ENCODE results near the gene MAMSTR.

MAMSTR gene

DNA sequence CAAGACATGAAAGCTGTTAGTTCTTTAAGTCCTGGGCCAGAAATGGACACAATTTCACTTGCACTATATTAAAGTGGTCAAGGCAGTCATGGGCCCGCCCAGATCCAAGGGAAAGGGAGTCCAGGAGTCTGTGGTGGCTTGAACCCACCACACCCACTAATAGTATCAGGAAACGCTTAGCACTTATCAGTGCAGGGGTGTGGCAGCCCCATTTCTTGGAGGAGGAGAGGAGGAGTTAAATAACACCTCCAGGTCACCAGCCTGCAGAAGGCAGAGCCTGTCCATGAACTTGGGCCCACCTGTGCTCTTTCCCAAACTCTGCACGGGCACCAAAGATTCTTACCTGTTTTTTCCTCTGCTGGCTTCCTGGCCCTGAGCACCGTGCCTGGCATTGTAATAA, 41.3 kb downstream of the MAMSTR start:
- Histone ChIP-seq H3K27ac (ENCODE audit: poor library complexity, severe bottlenecking) (no peak overlapping the region), H3K4me1 (ENCODE audit: insufficient read depth, poor library complexity, severe bottlenecking) (no peaks in the 10 kb centered on the region), H3K27me3 (ENCODE audit: insufficient read depth, poor library complexity, severe bottlenecking) (no peaks in the 10 kb centered on the region), H3K4me3 (ENCODE audit: severe bottlenecking) (no peak overlapping the region), H3K9me3 (ENCODE audit: severe bottlenecking) (no peaks in the 10 kb centered on the region), H3K36me3 (ENCODE audit: low read depth) (no peaks in the 10 kb centered on the region)
- ATAC-seq (ENCODE audit: low read depth) = no peak
- TF ChIP-seq, protein P1, sequence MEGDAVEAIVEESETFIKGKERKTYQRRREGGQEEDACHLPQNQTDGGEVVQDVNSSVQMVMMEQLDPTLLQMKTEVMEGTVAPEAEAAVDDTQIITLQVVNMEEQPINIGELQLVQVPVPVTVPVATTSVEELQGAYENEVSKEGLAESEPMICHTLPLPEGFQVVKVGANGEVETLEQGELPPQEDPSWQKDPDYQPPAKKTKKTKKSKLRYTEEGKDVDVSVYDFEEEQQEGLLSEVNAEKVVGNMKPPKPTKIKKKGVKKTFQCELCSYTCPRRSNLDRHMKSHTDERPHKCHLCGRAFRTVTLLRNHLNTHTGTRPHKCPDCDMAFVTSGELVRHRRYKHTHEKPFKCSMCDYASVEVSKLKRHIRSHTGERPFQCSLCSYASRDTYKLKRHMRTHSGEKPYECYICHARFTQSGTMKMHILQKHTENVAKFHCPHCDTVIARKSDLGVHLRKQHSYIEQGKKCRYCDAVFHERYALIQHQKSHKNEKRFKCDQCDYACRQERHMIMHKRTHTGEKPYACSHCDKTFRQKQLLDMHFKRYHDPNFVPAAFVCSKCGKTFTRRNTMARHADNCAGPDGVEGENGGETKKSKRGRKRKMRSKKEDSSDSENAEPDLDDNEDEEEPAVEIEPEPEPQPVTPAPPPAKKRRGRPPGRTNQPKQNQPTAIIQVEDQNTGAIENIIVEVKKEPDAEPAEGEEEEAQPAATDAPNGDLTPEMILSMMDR (IDR thresholded peaks at IDR 0.05; ENCODE audit: poor library complexity, severe bottlenecking) = no peak
- no peak for DNase-seq (ENCODE audit: low spot score)

DNA sequence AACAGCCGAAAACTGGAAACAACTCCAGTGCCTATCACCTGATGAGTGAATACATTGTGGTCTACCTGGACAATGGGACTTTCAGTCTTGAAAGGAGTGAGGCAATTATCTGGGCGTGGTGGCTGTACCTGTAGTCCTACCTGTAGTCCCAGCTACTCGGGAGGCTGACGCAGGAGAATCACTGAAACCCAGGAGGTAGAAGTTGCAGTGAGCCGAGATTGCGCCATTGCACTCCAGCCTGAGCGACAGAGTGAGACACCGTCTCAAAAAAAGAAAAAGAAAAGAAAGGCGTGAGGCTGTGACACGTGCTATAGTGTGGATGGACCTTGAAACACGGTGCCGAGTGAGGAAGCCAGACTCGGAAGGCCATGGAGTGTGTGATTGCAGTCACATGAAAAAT, 42.6 kb downstream of the MAMSTR start:
- TF ChIP-seq, protein P1 (IDR thresholded peaks at IDR 0.05; ENCODE audit: poor library complexity, severe bottlenecking) = no peak
- H3K27ac ChIP-seq (ENCODE audit: poor library complexity, severe bottlenecking) = no peak overlapping the region
- no peak for ATAC-seq (ENCODE audit: low read depth)
- no peak overlapping the region for H3K4me3 ChIP-seq (ENCODE audit: severe bottlenecking)
- H3K36me3 ChIP-seq (ENCODE audit: low read depth) = no peaks in the 10 kb centered on the region
- H3K9me3 ChIP-seq (ENCODE audit: severe bottlenecking) = no peaks in the 10 kb centered on the region
- no peak for DNase-seq (ENCODE audit: low spot score)
- H3K27me3 ChIP-seq (ENCODE audit: insufficient read depth, poor library complexity, severe bottlenecking) = no peaks in the 10 kb centered on the region
- H3K4me1 ChIP-seq (ENCODE audit: insufficient read depth, poor library complexity, severe bottlenecking) = no peaks in the 10 kb centered on the region

DNA sequence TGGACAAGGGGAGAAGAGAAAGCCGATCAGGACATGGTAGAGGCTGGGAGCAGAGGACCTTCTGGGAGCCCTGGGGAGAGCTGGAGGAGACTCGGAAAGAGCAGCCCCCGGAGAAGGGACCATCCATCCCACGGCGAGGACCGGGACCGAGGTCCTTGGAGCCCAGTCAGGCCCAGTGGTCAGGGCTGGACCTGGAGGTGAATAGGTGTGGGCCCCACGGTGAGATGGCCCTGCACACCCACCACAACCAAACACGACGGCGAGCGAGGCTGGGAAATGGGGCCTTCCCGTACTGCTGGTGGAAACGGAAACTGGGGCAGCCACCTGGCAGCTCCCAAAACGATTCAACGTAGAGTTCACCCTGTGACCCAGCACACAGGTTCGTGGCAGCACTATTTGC, 43.0 kb downstream of the MAMSTR start:
- Histone ChIP-seq H3K4me3 (ENCODE audit: severe bottlenecking) (no peak overlapping the region), H3K27me3 (ENCODE audit: insufficient read depth, poor library complexity, severe bottlenecking) (no peaks in the 10 kb centered on the region), H3K27ac (ENCODE audit: poor library complexity, severe bottlenecking) (no peak overlapping the region), H3K4me1 (ENCODE audit: insufficient read depth, poor library complexity, severe bottlenecking) (no peaks in the 10 kb centered on the region), H3K36me3 (ENCODE audit: low read depth) (no peaks in the 10 kb centered on the region), H3K9me3 (ENCODE audit: severe bottlenecking) (no peaks in the 10 kb centered on the region)
- DNase-seq (ENCODE audit: low spot score) (no peak), ATAC-seq (ENCODE audit: low read depth) (no peak)
- TF ChIP-seq, protein P1 (IDR thresholded peaks at IDR 0.05; ENCODE audit: poor library complexity, severe bottlenecking) = no peak

DNA sequence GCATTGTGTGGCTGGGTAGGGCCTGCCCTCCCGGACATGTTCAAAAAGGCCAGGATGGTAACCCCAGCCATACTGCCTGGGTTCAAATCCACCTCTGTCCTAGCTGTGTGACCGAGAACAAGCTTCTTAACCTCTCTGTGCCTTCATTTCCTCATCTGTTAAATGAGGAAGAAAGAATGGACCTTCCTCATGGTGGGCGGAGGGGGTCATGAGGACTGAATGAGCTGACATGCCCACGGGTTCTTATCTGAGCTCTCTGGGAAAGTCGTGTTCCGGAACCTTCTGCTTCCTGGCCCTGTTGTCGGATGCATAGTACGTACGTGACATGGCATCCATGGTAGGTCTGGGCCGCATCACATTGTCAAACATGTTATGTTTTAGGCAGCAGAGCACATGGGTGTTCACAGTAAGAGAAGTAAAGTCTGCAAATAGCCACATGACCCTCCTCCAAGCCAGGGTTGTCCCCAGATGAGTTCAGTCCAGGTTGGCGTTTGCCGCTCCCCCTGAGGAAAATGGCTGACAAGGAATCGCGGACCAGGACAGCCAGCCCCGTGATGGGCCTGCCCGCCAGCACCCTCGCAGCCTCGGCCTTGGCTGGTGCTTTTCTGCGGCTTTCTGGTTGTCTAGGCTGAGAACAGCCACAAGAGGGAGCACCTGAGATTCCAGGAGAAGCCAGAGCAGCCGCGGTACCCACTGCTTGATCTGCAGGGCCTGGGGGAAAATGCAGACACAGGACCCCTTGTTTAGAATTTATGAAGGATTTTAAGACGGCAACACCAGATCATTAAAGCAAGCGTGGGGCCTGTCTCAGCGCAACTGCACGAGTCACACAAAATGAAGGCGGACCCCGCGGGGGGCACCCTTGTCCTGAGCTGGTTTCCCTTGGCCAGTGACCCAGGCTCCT, 44.4 kb downstream of the MAMSTR start:
- no peak overlapping the region for H3K27ac ChIP-seq (ENCODE audit: poor library complexity, severe bottlenecking)
- no peak for DNase-seq (ENCODE audit: low spot score)
- peak; percentile 81 for ATAC-seq (ENCODE audit: low read depth)
- H3K4me1 ChIP-seq (ENCODE audit: insufficient read depth, poor library complexity, severe bottlenecking) = no peaks in the 10 kb centered on the region
- H3K36me3 ChIP-seq (ENCODE audit: low read depth) = no peaks in the 10 kb centered on the region
- TF ChIP-seq, protein P1 (IDR thresholded peaks at IDR 0.05; ENCODE audit: poor library complexity, severe bottlenecking) = peak; percentile 90
- H3K4me3 ChIP-seq (ENCODE audit: severe bottlenecking) = no peak overlapping the region
- no peaks in the 10 kb centered on the region for H3K9me3 ChIP-seq (ENCODE audit: severe bottlenecking)
- H3K27me3 ChIP-seq (ENCODE audit: insufficient read depth, poor library complexity, severe bottlenecking) = no peaks in the 10 kb centered on the region

DNA sequence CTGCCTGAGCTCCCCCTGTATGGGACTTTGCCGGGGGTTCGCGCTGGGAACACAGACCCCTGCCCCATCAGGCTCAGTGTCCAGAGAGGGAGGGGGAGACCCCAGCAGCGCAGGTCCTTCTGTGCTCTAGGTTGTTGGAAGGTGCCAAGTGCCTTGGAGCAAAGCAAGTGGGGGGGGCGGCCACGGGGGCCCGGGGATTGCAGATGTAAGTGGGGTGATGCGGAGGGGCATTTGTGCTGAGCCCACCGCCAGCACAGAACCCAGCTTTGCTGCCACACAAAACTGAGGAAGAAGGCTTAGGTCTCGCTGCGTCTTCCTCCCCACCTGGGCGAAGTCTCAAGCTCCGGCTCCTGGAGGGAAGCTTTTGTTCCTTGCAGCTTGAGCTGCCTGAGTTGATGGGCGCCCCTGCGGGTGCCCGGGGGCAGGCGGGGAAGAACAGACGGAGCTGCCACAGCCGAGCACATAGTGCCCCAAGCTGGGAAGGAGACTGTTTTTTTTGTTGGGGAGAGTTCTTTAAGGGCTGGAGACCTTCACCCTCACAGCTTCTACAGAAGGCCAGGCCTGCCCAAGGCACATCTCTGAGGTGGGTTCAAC, 45.2 kb downstream of the MAMSTR start:
- ATAC-seq (ENCODE audit: low read depth) = no peak
- Histone ChIP-seq H3K4me1 (ENCODE audit: insufficient read depth, poor library complexity, severe bottlenecking) (no peaks in the 10 kb centered on the region), H3K36me3 (ENCODE audit: low read depth) (no peaks in the 10 kb centered on the region), H3K4me3 (ENCODE audit: severe bottlenecking) (no peak overlapping the region), H3K27ac (ENCODE audit: poor library complexity, severe bottlenecking) (no peak overlapping the region), H3K9me3 (ENCODE audit: severe bottlenecking) (no peaks in the 10 kb centered on the region), H3K27me3 (ENCODE audit: insufficient read depth, poor library complexity, severe bottlenecking) (no peaks in the 10 kb centered on the region)
- TF ChIP-seq, protein P1 (IDR thresholded peaks at IDR 0.05; ENCODE audit: poor library complexity, severe bottlenecking) = no peak
- no peak for DNase-seq (ENCODE audit: low spot score)

All from RWPE2 (cell line).